ENCODE data around the gene TOB2.
"Not testable (repeated sequence)": the region's sequence is repeated elsewhere in the genome, so short reads cannot be mapped to it uniquely, and the experiment has no call there.

Gene TOB2

DNA sequence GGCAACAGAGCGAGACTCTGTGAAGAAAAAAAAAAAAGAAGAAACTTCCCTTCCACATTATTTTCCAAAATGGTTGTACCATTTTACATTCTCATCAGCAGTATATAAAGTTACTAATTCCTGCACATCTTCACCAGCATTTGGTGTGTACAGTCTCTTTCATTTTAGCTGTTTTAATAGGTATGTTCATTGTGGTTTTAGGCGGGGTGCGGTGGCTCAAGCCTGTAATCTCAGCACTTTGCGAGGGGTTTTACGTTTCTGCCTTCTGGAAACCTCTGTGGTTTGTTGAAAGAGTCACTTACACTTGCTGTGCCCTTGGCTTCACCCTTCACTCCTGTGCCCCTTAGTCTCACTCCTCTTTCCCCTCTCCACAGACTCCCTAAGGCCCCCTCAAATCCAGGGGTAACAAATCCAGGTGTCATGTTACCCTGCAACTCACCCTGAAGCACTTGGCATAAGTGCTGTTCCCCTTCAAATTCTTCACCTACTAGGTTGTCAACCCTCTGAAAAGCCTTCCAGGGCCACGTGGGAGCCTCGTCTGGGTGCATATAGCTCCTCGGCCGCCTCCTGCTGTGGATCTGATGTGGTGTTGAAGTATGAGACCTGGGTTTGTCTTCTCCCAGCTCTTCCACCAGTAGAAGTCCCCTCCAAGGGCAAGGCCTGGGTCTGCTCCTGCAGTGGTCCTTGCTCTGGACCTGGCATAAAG is 20.8 kb downstream of the TOB2 start:
- DNase-seq: peak; percentile 46

DNA sequence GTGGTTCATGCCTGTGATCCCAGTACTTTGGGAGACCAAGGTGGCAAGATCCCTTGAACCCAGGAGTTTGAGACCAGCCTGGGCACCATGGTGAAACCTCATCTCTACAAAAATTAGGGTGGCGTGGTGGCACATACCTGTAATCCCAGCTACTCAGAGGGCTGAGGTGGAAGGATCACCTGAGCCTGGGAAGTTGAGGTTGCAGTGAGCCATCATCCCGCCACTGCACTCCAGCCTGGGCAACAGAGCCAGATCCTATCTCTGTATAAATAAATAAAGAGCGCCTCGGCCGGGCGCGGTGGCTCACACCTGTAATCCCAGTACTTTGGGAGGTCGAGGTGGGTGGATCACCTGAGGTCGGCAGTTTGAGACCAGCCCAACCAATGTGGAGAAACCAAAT is 27.9 kb downstream of the TOB2 start:
- DNase-seq: no peak

DNA sequence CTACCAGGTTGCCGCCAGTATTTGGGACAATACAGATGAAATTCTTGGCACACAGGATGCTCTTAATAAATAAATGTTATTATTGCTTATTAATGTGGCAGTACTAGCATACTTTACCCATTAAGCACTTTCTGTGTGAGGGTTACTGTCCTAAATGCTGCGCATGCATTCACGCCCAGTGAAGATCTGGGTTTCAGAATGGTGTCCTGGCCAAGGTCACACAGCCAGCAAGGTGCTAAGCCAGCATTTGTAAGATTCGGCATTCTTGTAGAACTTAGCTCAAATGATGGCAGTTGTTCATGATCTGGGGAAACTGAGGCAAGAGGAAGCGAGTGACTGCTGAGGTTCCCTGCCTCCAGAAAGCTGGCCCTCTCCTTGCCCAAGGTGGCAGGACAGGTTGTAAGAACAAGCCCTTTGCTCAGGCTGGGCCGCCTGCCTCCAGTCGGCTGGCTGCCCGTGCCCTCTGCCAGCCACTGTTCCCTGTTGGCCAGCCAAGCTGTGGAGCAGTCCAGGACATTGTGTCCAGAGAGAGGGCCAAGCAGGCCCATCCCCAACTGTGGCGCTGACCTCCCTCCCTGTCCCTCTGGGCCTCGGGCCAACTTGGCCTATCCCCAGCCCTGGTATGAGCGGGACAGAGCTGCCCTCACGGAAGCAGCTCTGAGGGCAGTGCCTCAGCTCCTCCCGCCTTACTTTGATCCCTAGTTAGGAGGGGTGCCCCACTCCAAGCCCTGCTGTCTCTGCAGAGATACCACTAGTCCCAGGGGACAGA is 28.8 kb downstream of the TOB2 start:
- DNase-seq: no peak

DNA sequence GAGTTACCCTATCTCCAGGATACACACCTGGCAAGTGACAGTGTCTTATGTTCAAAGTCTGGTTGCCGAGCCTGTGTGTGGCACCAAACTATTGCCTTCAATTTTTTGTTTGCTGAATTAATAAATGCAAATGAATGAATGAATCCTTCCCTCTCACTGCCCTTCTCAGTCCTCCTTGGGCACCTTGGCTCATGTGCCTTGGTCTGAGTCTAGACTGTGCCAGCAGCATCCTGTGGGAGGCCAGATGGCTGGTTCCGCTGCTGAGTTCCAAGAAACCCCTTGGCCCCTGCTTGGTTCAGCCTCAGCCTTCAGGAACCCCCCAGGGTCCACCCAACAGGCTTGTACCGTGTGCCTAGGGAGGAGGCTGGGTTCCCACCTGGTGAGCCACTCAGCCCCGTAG is 31.0 kb downstream of the TOB2 start:
- DNase-seq: no peak

DNA sequence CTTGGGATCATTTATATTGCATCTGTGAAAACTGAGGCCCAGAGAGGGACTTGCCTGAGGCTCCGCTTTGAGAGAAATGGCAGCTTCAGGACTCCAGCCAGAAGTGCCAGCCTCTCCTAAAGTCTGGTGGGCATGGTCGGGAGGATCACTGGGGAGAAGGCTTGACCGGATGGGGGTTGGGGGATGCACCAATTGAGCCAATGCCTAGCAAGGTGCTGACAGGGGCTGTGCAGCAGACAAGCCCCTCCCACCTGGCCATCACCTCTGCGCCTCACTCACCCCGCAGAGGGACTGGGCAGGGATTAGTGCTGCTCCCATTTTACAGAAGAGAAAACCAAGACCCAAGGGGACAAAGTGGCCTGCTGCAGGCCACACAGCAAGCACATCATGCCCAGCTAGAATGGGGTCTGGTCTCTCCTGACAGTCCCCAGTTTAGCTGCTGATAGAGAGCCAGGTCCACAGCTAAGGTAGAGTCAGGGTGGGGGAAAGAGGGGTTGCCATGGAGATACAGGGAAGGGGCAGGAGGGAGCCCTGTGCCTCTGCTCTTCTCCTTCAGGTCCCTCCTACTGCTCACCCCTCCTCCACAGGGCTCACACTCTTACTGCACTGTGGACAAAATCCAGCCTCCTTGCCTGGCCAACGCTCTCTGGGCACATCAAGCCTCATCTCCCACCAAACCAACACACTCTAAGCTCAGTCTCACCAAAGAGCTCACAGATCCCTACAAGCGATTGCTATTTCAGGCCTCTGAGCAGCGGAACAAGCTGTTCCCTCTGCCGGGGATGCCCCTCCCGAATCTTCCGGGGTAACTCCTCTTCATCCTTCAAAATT is 35.4 kb downstream of the TOB2 start:
- DNase-seq: no peak

DNA sequence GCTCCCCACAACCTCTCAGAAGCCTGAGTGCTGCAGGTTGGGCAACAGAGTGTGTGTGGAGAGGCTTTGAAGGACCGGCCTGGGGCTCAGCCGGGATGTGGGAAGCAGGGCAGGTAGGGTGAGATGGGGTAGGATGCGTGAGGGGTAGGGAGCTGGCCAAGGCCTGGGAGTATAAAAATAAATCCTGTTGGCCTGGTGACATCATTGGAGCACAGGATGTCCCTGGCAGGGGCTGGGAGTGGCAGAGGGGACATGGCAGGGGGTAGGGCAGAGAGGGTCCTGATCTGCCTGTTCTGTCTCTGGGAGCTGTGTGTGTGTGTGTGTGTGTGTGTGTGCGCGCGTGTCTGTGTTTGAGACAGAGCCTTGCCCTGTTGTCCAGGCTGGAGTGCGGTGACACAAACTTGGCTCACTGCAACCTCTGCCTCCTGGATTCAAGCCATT is 36.3 kb downstream of the TOB2 start:
- no peak for DNase-seq

DNA sequence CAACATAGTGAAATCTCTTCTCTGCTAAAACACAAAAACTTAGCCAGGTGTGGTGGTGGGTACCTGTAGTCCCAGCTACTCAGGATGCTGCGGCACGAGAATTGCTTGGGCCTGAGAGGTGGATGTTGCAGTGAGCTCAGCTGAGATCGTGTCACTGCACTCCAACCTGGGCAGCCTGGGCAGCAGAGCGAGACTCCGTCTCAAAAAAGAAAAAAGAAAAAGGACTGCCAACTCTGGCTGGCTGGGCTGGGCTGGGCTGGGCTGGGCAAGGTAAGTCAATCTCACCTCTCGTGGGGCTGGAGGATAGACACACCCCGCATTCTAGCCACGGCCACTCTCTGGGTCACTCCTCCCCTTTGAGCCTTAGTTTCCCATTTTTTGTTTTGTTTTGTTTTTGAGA is 37.9 kb downstream of the TOB2 start:
- DNase-seq: no peak

DNA sequence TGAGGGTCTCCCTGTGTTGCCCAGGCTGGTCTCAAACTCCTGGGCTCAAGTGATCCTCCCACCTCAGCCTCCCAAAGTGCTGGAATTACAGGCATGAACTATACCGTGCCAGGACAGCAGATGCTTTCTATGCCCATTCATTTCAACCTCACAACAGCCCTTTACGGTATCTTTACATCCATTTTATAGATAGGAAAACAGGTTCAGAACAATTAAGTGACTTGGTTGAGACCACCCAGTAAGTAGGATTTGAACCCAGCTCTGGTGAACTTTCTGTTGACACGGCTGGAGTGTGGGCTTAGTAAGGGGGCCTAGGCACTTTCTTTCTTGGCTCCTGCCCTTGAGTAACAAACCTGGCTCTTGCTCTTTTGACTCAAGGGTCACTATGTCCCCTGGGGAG is 39.2 kb downstream of the TOB2 start:
- DNase-seq: no peak

DNA sequence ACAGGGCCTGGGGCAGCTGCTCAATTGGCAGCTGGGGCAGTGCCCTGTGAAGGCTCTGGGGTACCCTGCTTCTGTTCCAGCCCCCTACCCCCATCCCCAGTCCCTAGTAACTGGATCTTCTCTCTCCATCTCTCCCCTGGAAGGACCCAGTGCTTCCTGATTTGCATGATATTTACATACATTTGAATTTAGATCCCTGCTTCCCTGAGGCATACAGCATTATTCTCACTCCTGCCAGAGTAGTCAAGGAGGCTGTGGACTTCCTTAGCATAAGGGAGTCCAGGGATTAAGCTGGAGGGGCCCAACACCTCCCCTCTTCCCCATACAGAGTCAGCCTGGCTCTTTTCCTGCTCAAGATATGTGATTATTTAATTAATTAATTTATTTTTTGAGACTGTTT is 40.2 kb downstream of the TOB2 start:
- no peak for DNase-seq

DNA sequence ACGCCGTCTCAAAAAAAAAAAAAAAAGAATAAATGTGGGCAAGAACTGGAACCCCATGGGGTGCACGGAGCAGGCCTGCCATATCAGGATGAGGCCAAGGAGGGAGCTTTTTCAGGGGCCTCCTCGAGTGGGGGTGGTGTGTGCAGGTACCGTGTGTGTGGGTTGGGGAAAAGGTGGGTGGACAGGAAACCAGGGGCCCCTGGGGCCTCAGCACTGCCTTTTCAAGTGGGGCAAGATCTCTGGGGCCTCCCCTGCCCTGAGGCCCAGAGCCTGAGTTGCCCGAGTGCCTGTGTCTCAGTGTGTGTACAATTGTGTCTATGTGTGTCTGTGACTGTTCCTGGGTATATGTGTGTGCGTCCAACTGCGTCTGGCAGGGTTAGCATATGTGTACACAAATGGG is 41.0 kb downstream of the TOB2 start:
- DNase-seq: peak; percentile 58

DNA sequence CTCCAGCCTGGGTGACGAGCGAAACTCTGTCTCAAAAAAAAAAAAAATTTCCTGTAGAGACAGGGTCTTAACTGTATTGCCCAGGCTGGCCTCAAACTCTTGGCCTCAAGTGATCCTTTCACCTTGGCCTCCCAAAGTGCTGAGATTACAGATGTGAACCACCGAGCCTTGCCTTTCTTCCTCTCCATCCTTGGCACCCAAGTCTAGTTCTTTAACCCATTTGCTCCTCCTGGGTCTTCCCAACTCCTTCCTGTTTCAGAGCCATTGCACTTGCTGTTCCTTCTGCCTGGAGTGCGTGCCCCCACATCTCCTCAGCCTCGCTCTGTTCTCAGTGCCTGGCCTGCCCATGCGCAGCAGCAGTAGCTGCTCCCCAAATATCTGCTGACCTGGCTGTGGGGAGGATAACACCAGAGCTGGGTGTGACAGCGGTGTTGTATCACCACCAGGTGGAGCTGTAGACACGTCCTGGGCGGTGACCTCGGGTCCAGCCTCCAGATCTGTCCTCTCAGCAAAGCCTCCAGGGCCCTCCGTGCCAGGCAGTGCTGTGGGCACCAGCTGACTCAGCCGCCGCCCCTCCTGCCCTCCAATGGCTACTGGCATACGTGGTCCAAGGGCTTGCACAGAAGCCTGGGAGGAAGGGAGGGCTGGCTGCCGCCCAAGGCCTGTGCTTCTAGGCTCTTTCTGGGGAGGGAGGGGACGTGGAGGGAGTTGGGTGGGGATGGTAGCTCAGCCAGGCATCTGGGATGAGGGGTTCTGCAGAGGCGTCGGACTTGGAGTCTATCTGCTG is 42.9 kb downstream of the TOB2 start:
- DNase-seq: peak; percentile 90

DNA sequence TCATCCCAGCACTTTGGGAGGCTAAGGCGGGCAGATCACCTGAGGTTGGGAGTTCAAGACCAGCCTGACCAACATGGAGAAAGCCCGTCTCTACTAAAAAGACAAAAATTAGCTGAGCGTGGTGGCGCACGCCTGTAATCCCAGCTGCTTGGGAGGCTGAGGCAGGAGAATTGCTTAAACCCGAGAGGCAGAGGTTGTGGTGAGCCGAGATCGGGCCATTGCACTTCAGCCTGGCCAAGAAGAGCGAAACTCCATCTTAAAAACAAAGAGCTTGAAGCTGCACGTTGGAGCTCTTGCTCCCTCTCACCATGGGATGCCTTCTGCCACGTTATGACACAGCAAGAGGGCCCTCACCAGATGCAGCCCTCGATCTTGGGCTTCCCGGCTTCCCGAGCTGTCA is 43.8 kb downstream of the TOB2 start:
- not testable (repeated sequence) for DNase-seq

DNA sequence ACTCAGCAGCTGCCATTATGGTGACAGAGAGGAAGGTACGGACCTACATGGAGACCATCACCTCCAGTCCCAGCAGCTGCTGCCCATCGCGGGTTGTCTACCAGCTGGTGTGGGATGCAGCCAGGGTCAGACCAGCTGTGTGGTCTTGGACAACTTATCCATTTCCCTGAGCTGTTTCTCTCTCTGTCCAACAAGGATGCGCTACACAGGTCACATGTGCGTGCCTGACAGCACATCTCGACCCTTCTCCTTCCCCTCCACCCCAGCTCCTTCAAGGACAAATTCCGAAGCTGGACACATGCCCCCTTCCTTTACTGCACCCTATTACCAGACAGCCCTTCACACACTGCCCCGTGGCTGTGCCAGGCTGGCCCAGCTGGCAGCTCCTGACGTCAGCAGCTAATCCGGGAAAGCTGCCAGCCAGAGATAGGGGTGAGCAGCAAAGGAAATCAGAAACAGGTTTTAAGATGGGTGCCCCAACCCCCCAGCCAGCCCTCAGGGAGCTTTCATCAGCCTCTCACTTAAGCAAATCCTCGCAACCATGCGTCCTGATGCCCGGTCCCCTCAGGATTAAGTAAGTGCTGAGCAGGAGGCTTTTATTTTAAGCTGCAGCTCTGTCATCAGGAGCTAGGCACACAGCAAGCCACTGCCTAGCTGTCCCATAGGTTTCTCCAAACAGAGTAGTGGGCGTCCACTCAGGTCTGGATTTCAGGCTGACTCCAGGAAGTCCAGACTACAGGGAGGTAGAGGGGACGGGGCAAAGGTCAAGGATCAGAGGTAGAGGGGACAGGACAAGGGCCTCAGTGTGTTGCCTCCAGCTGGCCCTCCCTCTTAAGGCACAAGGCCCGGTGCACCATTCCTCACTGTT is 44.6 kb downstream of the TOB2 start:
- no peak for DNase-seq

DNA sequence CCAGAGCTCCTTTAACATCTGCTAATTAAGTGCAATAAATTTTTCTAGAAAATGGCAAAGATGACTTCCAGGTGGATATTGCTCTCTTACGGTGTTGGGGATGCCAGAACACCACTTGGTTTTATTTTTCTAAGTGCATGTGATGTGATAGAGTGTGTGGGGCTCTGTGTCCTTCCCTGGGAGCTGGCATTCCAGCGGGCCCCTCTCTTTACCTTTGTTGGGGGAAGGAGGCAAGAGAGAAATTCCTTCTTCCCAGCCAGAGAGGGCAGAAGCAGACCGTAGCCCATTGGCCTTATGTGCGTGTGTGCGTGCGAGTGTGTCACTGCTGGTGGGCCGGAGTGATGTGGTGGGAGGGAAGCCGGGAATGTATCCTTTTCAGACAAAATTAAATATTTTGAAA is 47.7 kb downstream of the TOB2 start:
- DNase-seq: no peak

DNA sequence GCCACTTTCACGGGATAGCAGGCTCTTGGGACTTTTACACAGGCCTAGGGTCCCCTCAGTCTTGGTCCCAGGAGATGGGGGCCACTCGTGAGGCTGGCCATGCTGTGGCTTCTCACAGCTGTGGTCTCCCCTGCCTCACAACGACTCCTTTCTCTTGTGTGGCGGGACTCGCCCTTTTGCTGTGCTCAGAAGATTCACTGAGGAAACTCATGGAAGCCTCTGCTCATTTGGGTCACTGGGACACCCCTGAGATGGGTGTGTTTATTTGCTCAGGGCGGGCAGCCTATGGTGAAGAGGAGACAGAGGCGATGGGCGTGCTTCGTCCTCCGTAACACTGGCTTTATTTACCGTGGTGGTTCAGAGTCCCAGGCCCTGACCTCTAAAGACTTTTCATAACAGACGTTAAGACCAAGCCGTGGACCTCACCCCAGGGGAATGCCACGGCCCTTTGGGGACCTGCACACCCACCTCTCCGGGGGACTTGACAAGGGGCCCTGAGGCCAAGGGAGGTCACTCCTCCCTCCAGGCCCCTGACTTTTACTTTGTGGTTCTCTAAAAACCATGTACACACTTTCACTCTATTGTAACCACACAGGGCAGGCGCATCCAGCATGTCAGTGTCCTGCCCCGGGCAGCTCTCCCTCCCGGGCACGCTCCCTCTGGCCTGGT is 49.3 kb downstream of the TOB2 start:
- DNase-seq: no peak

DNA sequence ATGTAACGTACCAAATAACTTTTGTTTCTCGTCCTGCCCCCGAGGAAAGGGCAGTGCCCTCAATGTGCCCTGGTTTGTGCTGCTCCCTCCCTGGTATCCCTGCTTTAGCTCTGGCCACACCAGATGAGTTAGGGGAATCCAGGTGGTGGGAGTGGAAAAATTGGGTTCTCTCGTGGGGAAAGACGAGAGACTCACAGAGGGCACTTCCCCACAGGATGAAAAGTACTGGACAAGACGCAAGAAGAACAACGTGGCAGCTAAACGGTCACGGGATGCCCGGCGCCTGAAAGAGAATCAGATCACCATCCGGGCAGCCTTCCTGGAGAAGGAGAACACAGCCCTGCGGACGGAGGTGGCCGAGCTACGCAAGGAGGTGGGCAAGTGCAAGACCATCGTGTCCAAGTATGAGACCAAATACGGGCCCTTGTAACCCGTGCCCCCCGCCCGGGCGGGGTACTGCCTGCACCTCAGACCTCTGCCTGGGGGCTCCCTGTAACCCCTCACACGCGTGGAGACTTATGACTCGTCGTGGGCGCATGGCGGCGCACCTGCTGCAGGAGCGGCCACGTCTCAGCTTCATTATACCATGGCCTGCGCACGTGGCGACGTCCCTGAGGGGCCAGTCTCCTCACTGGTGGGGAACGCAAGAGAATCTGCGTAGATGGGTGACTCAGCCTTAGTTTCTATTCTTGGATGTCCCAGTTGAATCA is 50.9 kb downstream of the TOB2 start:
- DNase-seq: no peak

DNA sequence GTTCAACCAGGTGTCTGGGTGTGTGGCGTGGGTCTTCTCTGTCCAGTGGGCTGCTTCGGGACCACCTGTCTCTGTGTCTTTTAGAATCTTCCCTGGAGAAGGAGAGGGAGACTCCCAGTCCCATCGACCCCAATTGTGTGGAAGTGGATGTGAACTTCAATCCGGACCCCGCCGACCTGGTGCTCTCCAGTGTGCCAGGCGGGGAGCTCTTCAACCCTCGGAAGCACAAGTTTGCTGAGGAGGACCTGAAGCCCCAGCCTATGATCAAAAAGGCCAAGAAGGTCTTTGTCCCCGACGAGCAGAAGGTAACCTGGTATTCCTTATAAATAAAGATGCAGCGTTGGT is 52.6 kb downstream of the TOB2 start:
- DNase-seq: no peak

DNA sequence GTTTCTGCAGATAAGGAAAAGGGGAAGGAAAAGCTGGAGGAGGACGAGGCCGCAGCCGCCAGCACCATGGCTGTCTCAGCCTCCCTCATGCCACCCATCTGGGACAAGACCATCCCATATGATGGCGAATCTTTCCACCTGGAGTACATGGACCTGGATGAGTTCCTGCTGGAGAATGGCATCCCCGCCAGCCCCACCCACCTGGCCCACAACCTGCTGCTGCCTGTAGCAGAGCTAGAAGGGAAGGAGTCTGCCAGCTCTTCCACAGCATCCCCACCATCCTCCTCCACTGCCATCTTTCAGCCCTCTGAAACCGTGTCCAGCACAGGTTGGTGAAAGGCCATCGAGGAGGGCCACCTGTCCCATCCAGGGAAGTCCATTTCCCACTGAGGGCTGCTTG is 59.3 kb downstream of the TOB2 start:
- DNase-seq: no peak

DNA sequence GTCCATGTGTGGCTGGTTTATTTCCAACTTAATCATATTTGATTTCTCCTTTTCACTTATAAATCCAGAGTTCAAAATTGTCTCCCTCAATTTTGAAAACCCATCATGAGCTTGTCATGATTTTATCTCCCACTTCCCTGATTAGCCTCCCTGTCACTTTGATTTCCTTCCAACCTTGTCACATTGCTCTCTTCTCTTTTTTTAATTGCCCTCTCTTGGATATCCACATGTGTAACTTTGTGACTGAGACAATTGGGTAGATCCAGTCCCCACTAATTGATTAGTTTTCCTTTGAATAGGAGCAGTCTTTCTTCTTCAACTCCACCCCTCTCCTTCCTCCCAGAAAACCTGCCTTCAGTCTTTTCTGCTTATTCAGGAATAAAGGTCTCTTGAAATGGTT is 62.5 kb downstream of the TOB2 start:
- DNase-seq: no peak
